Keratinocyte (primary cell): ENCODE results near the gene HSBP1L1.

Experiments
- CTCF ChIP-seq, 3 experiments: IDR thresholded peaks in 1 of 3; conservative IDR thresholded peaks in 1 of 3; optimal IDR thresholded peaks in 1 of 3; 2 replicates in 2 of 3; 3 replicates in 1 of 3; pipeline versions ENCODE3 to v1.5.1; 2011; ENCODE audit warnings: low read length in 3 of 3, mild to moderate bottlenecking in 3 of 3, moderate library complexity in 2 of 3, control low read depth in 1 of 3, inconsistent platforms in 1 of 3; ENCODE audit not compliant: insufficient read depth in 2 of 3; ENCODE audit errors: extremely low read depth in 1 of 3
- EZH2 ChIP-seq: IDR thresholded peaks from one replicate; pipeline ENCODE4 v1.6.1; 2012; ENCODE audit warnings: inconsistent platforms, mild to moderate bottlenecking, low read length, moderate library complexity

DNA sequence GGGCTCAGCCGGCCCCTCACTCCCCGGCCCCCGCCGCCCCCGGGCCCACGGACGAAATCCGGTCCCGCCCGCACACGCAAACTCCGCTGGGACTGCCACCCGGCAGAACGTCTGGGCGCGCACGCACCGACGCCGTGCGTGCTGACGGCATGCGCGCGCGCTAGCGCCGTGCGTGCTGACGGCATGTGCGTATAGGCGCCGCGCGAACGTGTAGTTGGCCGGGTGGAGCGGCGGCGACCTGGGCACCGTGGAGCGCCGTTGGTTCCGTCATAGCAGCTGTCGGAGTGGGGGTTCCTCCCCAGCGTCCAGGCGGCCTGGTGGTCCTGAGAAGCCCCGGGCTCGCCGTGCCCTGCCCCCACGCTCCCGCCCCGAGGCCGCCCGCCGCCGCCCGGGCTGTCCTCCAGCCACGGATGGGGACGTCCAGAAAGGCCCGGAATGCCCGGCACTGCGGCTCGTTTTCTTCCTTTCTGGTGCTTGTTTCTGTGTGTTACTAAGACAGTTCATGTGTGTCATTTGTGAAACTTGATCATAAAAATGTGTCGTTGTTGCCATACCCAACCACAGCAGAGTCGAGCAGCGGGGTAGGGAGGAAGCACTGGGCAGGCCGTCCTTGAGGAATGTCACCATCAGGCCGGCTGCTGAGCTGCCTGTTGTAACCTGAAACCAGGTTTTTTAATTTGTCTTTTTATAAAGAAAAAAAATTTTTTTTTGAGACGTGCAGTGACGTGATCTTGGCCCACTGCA, 24.2 kb downstream of the HSBP1L1 start, which contains the start of gene TXNL4A:
- TF ChIP-seq CTCF (optimal IDR thresholded peaks at IDR 0.05 in 1 of 3, IDR thresholded peaks at IDR 0.05 in 1 of 3, conservative IDR thresholded peaks at IDR 0.05 in 1 of 3; ENCODE audit: extremely low read depth in 1 of 3, insufficient read depth in 2 of 3, low read length in 3 of 3) (no peak), EZH2 (no peak)
